ENCODE results near the gene IFFO2. TPM values are rescaled to one million over a fixed set of nuclear protein-coding genes. Genes with fewer than 3 reads are reported as not detected.

The IFFO2 gene
- total and polyA plus RNA-seq, 10 of the 15 experiments (the other 5 are each of a cell fraction or from before 2014, with no cell fraction given) = 1.2 to 18.4 (median 6.7) TPM

DNA sequence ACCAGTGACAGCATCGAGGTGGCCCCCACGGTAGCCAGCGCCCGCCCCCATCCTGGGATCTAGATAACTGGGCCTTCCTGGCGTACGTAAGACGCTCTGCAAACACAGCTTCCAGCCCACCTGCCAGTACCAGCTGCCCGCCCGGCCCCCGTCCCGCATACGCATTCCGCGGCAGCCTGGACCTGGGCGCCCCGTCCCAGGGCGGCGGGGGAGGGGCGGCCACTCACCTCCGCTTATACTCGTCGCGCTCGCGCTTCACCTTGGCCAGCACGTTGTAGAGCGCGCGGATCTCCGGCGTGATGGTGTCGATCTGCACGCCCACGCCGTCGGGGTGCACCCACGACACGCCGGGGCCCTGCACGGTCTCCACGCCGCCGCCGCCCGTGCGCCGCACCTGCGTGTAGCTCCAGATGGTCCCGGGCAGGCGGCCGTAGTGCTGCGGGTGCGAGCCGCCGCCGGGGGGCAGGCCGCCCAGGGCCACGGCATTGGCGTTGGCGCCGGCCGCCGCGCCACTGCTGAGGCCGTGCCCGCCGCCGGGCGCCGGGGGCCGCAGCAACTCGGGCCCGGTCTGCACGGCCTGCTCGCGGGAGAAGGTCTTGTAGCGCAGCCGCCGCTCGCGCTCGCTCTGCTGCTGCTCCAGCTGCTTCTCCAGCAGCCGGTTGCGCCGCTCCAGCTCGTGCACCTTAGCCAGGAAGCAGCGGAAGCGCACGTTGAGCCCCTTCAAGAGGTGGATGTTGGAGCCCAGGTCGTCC lies 859 bp downstream of the IFFO2 start (continued):
- TF ChIP-seq EED (IDR thresholded peaks at IDR 0.05; ENCODE audit: low read depth) (no peak), CREB1 (IDR thresholded peaks at IDR 0.05; ENCODE audit: low read depth) (no peak), SMAD1 (IDR thresholded peaks at IDR 0.05; ENCODE audit: low read depth, partially characterized antibody) (no peak), ZSCAN29 (IDR thresholded peaks at IDR 0.05) (no peak), PAX8 (IDR thresholded peaks at IDR 0.05) (no peak), POU2F2 (IDR thresholded peaks at IDR 0.05; ENCODE audit: borderline replicate concordance, low read depth, low read length) (no peak), POLR2A (IDR thresholded peaks at IDR 0.05; ENCODE audit: low read depth, low read length) (peak; percentile 48), ATF7 (IDR thresholded peaks at IDR 0.05; ENCODE audit: low read depth) (no peak), SRF (IDR thresholded peaks at IDR 0.05; ENCODE audit: low read depth in 2 of 2, low read length in 2 of 2) (no peak), EGR1 (IDR thresholded peaks at IDR 0.05; ENCODE audit: borderline replicate concordance in 1 of 2, low read depth in 2 of 2, low read length in 2 of 2) (peak in 1 of 2 experiments; percentile 58; a peak in 1 of 3 replicates), KDM1A (IDR thresholded peaks at IDR 0.05; ENCODE audit: borderline replicate concordance) (no peak), ZNF24 (IDR thresholded peaks at IDR 0.05) (no peak), ASH2L (IDR thresholded peaks at IDR 0.05; ENCODE audit: borderline replicate concordance, low read depth) (no peak), RELA (IDR thresholded peaks at IDR 0.05; ENCODE audit: borderline replicate concordance, partially characterized antibody) (no peak), NR2F1 (conservative IDR thresholded peaks at IDR 0.05) (0 out of 2 replicates have a peak, but pooled peaks have one; percentile 31), CHD1 (IDR thresholded peaks at IDR 0.05; ENCODE audit: low read depth, low read length) (no peak), POLR2AphosphoS2 (IDR thresholded peaks at IDR 0.05; ENCODE audit: low read depth, low read length) (no peak), JUNB (IDR thresholded peaks at IDR 0.05) (no peak), HCFC1 (IDR thresholded peaks at IDR 0.05; ENCODE audit: low read length) (no peak), RAD51 (IDR thresholded peaks at IDR 0.05) (no peak), STAT3 (IDR thresholded peaks at IDR 0.05; ENCODE audit: low read depth, low read length) (no peak)
- TF ChIP-seq, protein P1, sequence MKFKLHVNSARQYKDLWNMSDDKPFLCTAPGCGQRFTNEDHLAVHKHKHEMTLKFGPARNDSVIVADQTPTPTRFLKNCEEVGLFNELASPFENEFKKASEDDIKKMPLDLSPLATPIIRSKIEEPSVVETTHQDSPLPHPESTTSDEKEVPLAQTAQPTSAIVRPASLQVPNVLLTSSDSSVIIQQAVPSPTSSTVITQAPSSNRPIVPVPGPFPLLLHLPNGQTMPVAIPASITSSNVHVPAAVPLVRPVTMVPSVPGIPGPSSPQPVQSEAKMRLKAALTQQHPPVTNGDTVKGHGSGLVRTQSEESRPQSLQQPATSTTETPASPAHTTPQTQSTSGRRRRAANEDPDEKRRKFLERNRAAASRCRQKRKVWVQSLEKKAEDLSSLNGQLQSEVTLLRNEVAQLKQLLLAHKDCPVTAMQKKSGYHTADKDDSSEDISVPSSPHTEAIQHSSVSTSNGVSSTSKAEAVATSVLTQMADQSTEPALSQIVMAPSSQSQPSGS (IDR thresholded peaks at IDR 0.05; ENCODE audit: low read length) = no peak
- TF ChIP-seq, protein P2, sequence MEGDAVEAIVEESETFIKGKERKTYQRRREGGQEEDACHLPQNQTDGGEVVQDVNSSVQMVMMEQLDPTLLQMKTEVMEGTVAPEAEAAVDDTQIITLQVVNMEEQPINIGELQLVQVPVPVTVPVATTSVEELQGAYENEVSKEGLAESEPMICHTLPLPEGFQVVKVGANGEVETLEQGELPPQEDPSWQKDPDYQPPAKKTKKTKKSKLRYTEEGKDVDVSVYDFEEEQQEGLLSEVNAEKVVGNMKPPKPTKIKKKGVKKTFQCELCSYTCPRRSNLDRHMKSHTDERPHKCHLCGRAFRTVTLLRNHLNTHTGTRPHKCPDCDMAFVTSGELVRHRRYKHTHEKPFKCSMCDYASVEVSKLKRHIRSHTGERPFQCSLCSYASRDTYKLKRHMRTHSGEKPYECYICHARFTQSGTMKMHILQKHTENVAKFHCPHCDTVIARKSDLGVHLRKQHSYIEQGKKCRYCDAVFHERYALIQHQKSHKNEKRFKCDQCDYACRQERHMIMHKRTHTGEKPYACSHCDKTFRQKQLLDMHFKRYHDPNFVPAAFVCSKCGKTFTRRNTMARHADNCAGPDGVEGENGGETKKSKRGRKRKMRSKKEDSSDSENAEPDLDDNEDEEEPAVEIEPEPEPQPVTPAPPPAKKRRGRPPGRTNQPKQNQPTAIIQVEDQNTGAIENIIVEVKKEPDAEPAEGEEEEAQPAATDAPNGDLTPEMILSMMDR (IDR thresholded peaks at IDR 0.05 in 2 of 3, conservative IDR thresholded peaks at IDR 0.05 in 1 of 3; ENCODE audit: control insufficient read depth in 2 of 3, extremely low read depth in 1 of 3, insufficient read depth in 1 of 3, low read depth in 3 of 3, low read length in 3 of 3) = peak in 1 of 3 experiments; percentile 21; a peak in 2 of 6 replicates
- TF ChIP-seq, protein P3, sequence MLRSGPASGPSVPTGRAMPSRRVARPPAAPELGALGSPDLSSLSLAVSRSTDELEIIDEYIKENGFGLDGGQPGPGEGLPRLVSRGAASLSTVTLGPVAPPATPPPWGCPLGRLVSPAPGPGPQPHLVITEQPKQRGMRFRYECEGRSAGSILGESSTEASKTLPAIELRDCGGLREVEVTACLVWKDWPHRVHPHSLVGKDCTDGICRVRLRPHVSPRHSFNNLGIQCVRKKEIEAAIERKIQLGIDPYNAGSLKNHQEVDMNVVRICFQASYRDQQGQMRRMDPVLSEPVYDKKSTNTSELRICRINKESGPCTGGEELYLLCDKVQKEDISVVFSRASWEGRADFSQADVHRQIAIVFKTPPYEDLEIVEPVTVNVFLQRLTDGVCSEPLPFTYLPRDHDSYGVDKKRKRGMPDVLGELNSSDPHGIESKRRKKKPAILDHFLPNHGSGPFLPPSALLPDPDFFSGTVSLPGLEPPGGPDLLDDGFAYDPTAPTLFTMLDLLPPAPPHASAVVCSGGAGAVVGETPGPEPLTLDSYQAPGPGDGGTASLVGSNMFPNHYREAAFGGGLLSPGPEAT (IDR thresholded peaks at IDR 0.05; ENCODE audit: low read depth) = no peak
- TF ChIP-seq, protein P4, sequence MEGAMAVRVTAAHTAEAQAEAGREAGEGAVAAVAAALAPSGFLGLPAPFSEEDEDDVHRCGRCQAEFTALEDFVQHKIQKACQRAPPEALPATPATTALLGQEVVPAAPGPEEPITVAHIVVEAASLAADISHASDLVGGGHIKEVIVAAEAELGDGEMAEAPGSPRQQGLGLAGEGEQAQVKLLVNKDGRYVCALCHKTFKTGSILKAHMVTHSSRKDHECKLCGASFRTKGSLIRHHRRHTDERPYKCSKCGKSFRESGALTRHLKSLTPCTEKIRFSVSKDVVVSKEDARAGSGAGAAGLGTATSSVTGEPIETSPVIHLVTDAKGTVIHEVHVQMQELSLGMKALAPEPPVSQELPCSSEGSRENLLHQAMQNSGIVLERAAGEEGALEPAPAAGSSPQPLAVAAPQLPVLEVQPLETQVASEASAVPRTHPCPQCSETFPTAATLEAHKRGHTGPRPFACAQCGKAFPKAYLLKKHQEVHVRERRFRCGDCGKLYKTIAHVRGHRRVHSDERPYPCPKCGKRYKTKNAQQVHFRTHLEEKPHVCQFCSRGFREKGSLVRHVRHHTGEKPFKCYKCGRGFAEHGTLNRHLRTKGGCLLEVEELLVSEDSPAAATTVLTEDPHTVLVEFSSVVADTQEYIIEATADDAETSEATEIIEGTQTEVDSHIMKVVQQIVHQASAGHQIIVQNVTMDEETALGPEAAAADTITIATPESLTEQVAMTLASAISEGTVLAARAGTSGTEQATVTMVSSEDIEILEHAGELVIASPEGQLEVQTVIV (IDR thresholded peaks at IDR 0.05; ENCODE audit: borderline replicate concordance, partially characterized antibody) = no peak

Measured in GM12878 (cell line).